B cell (primary cell): Measurements from ENCODE around the gene MORC1. TPM values are rescaled to one million over a fixed set of nuclear protein-coding genes. Genes with fewer than 3 reads are reported as not detected.

Source experiments
- ATAC-seq: fragments of 200-7000 bp; cut with Tn5 transposase; one replicate; pipeline ENCODE4 v1.10.0; 2021; ENCODE audit warnings: low read depth, mild to moderate bottlenecking, moderate number of reproducible peaks, moderate library complexity
- CTCF ChIA-PET: fragments of 350-600 bp; sonication (Branson Sonifier 250); formaldehyde crosslinking; loops from one replicate; lab custom pipeline; 2021; ENCODE audit warnings: antibody characterized with exemption, inconsistent platforms; lab: Charles Lee
- POLR2A ChIA-PET: fragments of 350-600 bp; sonication (Branson Sonifier 250); formaldehyde crosslinking; loops from one replicate; lab custom pipeline; 2021; ENCODE audit warnings: antibody characterized with exemption; lab: Charles Lee
- DNase-seq: peaks from one replicate; pipeline ENCODE4 v3.0.0; 2013
- H2AFZ ChIP-seq: 2 replicates; pipeline ENCODE4 v1.6.1; 2012; ENCODE audit warnings: mild to moderate bottlenecking, low read depth, low read length; ENCODE audit not compliant: insufficient read depth, poor library complexity, severe bottlenecking
- H3K27ac ChIP-seq, 2 donors: 1 replicate in 1 of 2; 2 replicates in 1 of 2; pipeline ENCODE4 v1.5.1; 2012 to 2013; ENCODE audit warnings: low read length in 2 of 2, mild to moderate bottlenecking in 2 of 2, moderate library complexity in 1 of 2
- H3K27me3 ChIP-seq, 4 experiments: fragments of 200-600 bp in 1 of 4; sonication (generic) in 1 of 4; replicated peaks in 1 of 4; 1 replicate in 2 of 4; 2 replicates in 2 of 4; pipeline versions ENCODE4 v1.6.1 to v1.7.0; 2013 to 2016; ENCODE audit warnings: low read length in 3 of 4, mild to moderate bottlenecking in 2 of 4, mixed read lengths in 1 of 4, moderate library complexity in 1 of 4; ENCODE audit not compliant: insufficient read depth in 4 of 4, control insufficient read depth in 3 of 4; ENCODE audit errors: control extremely low read depth in 1 of 4
- H3K36me3 ChIP-seq, 2 experiments: replicated peaks in 1 of 2; 1 replicate in 1 of 2; 2 replicates in 1 of 2; pipeline versions ENCODE4 v1.6.1 to v1.7.1; 2013; ENCODE audit warnings: low read length in 1 of 2; ENCODE audit not compliant: insufficient read depth in 2 of 2, control insufficient read depth in 1 of 2; ENCODE audit errors: control extremely low read depth in 1 of 2, extremely low read depth in 1 of 2
- H3K4me1 ChIP-seq, 2 donors: fragments of 200-600 bp in 1 of 2; sonication (generic) in 1 of 2; 1 replicate in 1 of 2; 2 replicates in 1 of 2; pipeline versions ENCODE4 v1.5.1 to v1.6.1; 2013 to 2017; ENCODE audit warnings: low read length in 2 of 2; ENCODE audit not compliant: control insufficient read depth in 2 of 2, insufficient read depth in 2 of 2
- H3K4me2 ChIP-seq: replicated peaks from 2 replicates; pipeline ENCODE3; 2012; ENCODE audit warnings: mild to moderate bottlenecking, low read depth, low read length; ENCODE audit not compliant: poor library complexity, severe bottlenecking
- H3K4me3 ChIP-seq, 5 experiments: fragments of 200-600 bp in 1 of 5; sonication (generic) in 1 of 5; 1 replicate in 3 of 5; 2 replicates in 2 of 5; pipeline versions ENCODE4 v1.5.1 to v1.7.0; 2011 to 2016; ENCODE audit warnings: low read length in 4 of 5, mild to moderate bottlenecking in 4 of 5, low read depth in 2 of 5, control low read depth in 1 of 5, moderate library complexity in 1 of 5; ENCODE audit not compliant: insufficient read depth in 1 of 5; ENCODE audit errors: control extremely low read depth in 1 of 5, extremely low read depth in 1 of 5
- H3K79me2 ChIP-seq: fragments of 200-600 bp; sonication (generic); one replicate; pipeline ENCODE4 v1.6.0; 2016; ENCODE audit warnings: low read length; ENCODE audit not compliant: control insufficient read depth, insufficient read depth
- H3K9ac ChIP-seq: fragments of 200-600 bp; sonication (generic); 2 replicates; pipeline ENCODE4 v1.6.1; 2017; ENCODE audit warnings: mild to moderate bottlenecking, low read length, moderate library complexity
- H3K9me3 ChIP-seq, 3 donors: one replicate each; pipeline versions ENCODE4 v1.6.1 to v1.7.1; 2013; ENCODE audit warnings: low read length in 2 of 3; ENCODE audit not compliant: control insufficient read depth in 2 of 3, insufficient read depth in 1 of 3; ENCODE audit errors: control extremely low read depth in 1 of 3
- H4K20me1 ChIP-seq: 2 replicates; pipeline ENCODE4 v1.6.0; 2012; ENCODE audit warnings: mild to moderate bottlenecking, low read length; ENCODE audit not compliant: insufficient read depth, control insufficient read depth, poor library complexity, severe bottlenecking
- H3K27ac Mint-ChIP-seq: one replicate; pipeline ENCODE4 v1.8.0; 2021; ENCODE audit warnings: mixed read lengths
- H3K27me3 Mint-ChIP-seq: one replicate; pipeline ENCODE4 v1.8.0; 2021; ENCODE audit warnings: mixed read lengths
- H3K4me1 Mint-ChIP-seq: one replicate; pipeline ENCODE4 v1.8.0; 2021; ENCODE audit warnings: mixed read lengths
- H3K4me3 Mint-ChIP-seq: one replicate; pipeline ENCODE4 v1.8.0; 2021; ENCODE audit warnings: mixed read lengths
- H3K9me3 Mint-ChIP-seq: one replicate; pipeline ENCODE4 v1.8.0; 2022; ENCODE audit warnings: mixed read lengths; ENCODE audit not compliant: insufficient read depth
- EZH2 ChIP-seq: IDR thresholded peaks from 2 replicates; pipeline ENCODE4 v1.6.1; 2012; ENCODE audit warnings: borderline replicate concordance, low read depth, mild to moderate bottlenecking, moderate library complexity, low read length; ENCODE audit not compliant: insufficient read depth, poor library complexity, severe bottlenecking
- WGBS: methylation state at CpG from one replicate; pipeline ENCODE4 v1.1.5; 2013; ENCODE audit warnings: missing lambda C conversion rate; ENCODE audit not compliant: insufficient coverage; 5-methylcytosine and 5-hydroxymethylcytosine counted together
- intact Hi-C: fragments of 100-400 bp; cut with micrococcal nuclease; formaldehyde crosslinking; loops from one replicate; pipeline ENCODE4 v1.10.0; 2022
- polyA plus RNA-seq: library from polyadenylated mRNA; depleted of rRNA; stranded (reverse); fragments of >200 nt; gene quantifications from 2 replicates; pipeline ENCODE4 v1.2.3, GENCODE V29; 2012
- total RNA-seq, 2 donors: library from RNA; stranded (reverse); fragments of 120-200 nt in 1 of 2; gene quantifications; 1 replicate in 1 of 2; 2 replicates in 1 of 2; pipeline versions ENCODE4 v1.2.3 to v1.2.4, GENCODE V29; 2013 to 2022
- TF ChIP-seq, protein P1 (sequence below): fragments of 200-600 bp; IDR thresholded peaks from one replicate; pipeline ENCODE4 v1.8.0; 2022; ENCODE audit warnings: antibody characterized with exemption, mild to moderate bottlenecking

MORC1 gene
- total and polyA plus RNA-seq, 2 donors (not counting 1 experiment from before 2014, with no cell fraction given): not detected

DNA sequence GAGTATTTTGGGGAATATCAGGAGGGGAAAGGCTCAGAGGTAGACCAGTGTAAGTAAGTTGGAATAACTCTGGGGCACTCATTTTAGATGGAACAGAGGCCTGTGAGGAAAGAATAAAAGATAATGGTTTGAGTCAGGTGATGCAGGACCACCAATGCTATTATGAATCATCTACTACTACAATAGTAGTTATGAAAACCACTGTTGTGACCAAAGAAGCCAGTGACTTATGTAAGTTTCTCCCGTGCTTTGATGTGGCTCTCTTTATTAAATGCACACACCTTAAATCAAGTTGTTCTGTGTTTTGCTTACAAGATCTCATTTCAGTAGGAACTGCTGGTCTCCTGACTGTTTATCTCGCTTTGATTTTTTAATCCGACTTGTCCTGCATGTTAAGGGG is 151.2 kb downstream of the MORC1 start:
- H3K4me2 ChIP-seq: no peak overlapping the region
- no peak overlapping the region for H3K4me3 Mint-ChIP-seq
- 86% methylated on average over 1 of the region's 3 CpGs for WGBS

DNA sequence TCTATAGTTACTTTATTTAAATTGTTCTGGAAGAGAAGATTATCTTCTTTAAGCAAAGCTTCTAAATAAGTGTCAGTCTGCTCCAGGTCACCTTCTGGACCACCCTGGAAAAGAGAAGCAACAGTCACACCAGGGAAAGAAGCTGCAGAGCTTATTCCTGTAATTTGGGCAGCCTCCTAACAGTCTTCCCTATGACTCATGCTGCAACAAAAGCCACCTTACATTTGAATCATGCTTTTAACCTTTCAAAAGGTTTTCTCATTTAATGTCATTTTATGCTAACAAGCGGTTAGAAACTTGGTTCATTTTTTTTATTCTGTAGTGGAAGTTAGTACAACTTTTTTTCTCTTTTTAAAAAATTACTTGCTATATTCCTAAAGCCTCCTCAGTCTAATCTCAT is 158.9 kb downstream of the MORC1 start:
- Histone ChIP-seq H3K9ac (no peak overlapping the region), H3K4me2 (no peak overlapping the region), H2AFZ (no peak overlapping the region), H3K9me3 (no peaks in the 10 kb centered on the region), H3K4me3 (no peak overlapping the region), H4K20me1 (no peaks in the 10 kb centered on the region), H3K36me3 (no peaks in the 10 kb centered on the region), H3K79me2 (no peaks in the 10 kb centered on the region), H3K4me1 (no peaks in the 10 kb centered on the region), H3K27me3 (no peaks in the 10 kb centered on the region), H3K27ac (no peak overlapping the region)
- Mint-ChIP-seq H3K27me3 (no peaks in the 10 kb centered on the region), H3K4me1 (no peaks in the 10 kb centered on the region), H3K9me3 (no peaks in the 10 kb centered on the region), H3K4me3 (no peak overlapping the region), H3K27ac (no peak overlapping the region)
- ChIA-PET CTCF (no interaction called here), POLR2A (no interaction called here)
- TF ChIP-seq, protein P1, sequence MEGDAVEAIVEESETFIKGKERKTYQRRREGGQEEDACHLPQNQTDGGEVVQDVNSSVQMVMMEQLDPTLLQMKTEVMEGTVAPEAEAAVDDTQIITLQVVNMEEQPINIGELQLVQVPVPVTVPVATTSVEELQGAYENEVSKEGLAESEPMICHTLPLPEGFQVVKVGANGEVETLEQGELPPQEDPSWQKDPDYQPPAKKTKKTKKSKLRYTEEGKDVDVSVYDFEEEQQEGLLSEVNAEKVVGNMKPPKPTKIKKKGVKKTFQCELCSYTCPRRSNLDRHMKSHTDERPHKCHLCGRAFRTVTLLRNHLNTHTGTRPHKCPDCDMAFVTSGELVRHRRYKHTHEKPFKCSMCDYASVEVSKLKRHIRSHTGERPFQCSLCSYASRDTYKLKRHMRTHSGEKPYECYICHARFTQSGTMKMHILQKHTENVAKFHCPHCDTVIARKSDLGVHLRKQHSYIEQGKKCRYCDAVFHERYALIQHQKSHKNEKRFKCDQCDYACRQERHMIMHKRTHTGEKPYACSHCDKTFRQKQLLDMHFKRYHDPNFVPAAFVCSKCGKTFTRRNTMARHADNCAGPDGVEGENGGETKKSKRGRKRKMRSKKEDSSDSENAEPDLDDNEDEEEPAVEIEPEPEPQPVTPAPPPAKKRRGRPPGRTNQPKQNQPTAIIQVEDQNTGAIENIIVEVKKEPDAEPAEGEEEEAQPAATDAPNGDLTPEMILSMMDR: no peak
- TF ChIP-seq EZH2: no peak
- DNase-seq (no peak), ATAC-seq (no peak)
- no CpG with 5 or more reads among the region's 1 CpG for WGBS
- intact Hi-C loops: no loop called here

More for the DNA sequence above, 151.2 kb downstream of the MORC1 start:
- no peak for ATAC-seq
- Histone ChIP-seq H3K27me3 (no peaks in the 10 kb centered on the region), H3K4me1 (no peaks in the 10 kb centered on the region), H4K20me1 (no peaks in the 10 kb centered on the region), H3K79me2 (no peaks in the 10 kb centered on the region), H3K27ac (no peak overlapping the region), H3K4me3 (no peak overlapping the region), H3K9ac (no peak overlapping the region), H3K36me3 (no peaks in the 10 kb centered on the region), H2AFZ (no peak overlapping the region), H3K9me3 (no peaks in the 10 kb centered on the region)
- Mint-ChIP-seq H3K4me1 (peaks cover 9% of the 10 kb centered on the region), H3K27ac (no peak overlapping the region), H3K27me3 (peaks cover 3% of the 10 kb centered on the region), H3K9me3 (no peaks in the 10 kb centered on the region)
- no peak for DNase-seq
- intact Hi-C loops: no loop called here
- ChIA-PET CTCF (no interaction called here), POLR2A (no interaction called here)
- TF ChIP-seq EZH2: no peak
